HG03565 (cell line): Measurements from ENCODE around the gene PPARD.
"Not testable (repeated sequence)": the region's sequence is repeated elsewhere in the genome, so short reads cannot be mapped to it uniquely, and the experiment has no call there.

Source experiments
- ATAC-seq: cut with Tn5 transposase; IDR thresholded peaks from one replicate; pipeline ENCODE4 v1.9.1; 2021; ENCODE audit warnings: mild to moderate bottlenecking, moderate library complexity; ENCODE audit not compliant: unreplicated experiment

The PPARD gene

GRCh38 chr6:35435074-35435837 is 92.9 kb downstream of the PPARD start:
- no peak for ATAC-seq

- ATAC-seq: no peak
These were observed 93.9 kb downstream of the PPARD start for GRCh38 chr6:35436071-35436857.

- ATAC-seq: not testable (repeated sequence)
These were observed 96.2 kb downstream of the PPARD start for GRCh38 chr6:35438378-35439065.

- no peak for ATAC-seq
These were observed 97.0 kb downstream of the PPARD start for GRCh38 chr6:35439308-35439707.

- ATAC-seq: no peak
These were observed 98.8 kb downstream of the PPARD start for GRCh38 chr6:35441205-35441604.

GRCh38 chr6:35441642-35442041 is 99.3 kb downstream of the PPARD start:
- ATAC-seq: no peak

- no peak for ATAC-seq
These were observed 100.3 kb downstream of the PPARD start for GRCh38 chr6:35442693-35443092.

- no peak for ATAC-seq
These were observed 101.1 kb downstream of the PPARD start for GRCh38 chr6:35443341-35444030.

GRCh38 chr6:35445691-35446090 is 103.3 kb downstream of the PPARD start:
- no peak for ATAC-seq

- ATAC-seq: no peak
These were observed 105.8 kb downstream of the PPARD start for GRCh38 chr6:35448191-35448590.

- peak; percentile 32 for ATAC-seq
These were observed 107.0 kb downstream of the PPARD start for GRCh38 chr6:35449287-35449881.

GRCh38 chr6:35451354-35452182 is 109.2 kb downstream of the PPARD start:
- no peak for ATAC-seq

GRCh38 chr6:35452183-35453090 is 110.1 kb downstream of the PPARD start, which contains the start of gene FANCE:
FANCE (plus strand) TSS chr6:35452338; CDS start chr6:35452546, 208 bp downstream.
- ATAC-seq: peak; percentile 72

GRCh38 chr6:35453236-35453635 is 110.9 kb downstream of the PPARD start:
- ATAC-seq: no peak

- ATAC-seq: no peak
These were observed 112.2 kb downstream of the PPARD start for GRCh38 chr6:35454391-35455110.

- ATAC-seq: no peak
These were observed 115.5 kb downstream of the PPARD start for GRCh38 chr6:35457907-35458306.

GRCh38 chr6:35461270-35461669 is 118.9 kb downstream of the PPARD start:
- ATAC-seq: no peak

GRCh38 chr6:35463292-35463691 is 120.9 kb downstream of the PPARD start:
- no peak for ATAC-seq
